GM21423 (cell line): Measurements from ENCODE around the gene FRAT2.
A peak's percentile ranks its signal among the peaks of the same experiment; 100 is the strongest.
"Not testable (repeated sequence)": the region's sequence is repeated elsewhere in the genome, so short reads cannot be mapped to it uniquely, and the experiment has no call there.

Experiments used
- ATAC-seq: cut with Tn5 transposase; IDR thresholded peaks from one replicate; pipeline ENCODE4 v1.9.1; 2021; ENCODE audit warnings: mild to moderate bottlenecking, moderate library complexity; ENCODE audit not compliant: unreplicated experiment

Gene FRAT2

DNA sequence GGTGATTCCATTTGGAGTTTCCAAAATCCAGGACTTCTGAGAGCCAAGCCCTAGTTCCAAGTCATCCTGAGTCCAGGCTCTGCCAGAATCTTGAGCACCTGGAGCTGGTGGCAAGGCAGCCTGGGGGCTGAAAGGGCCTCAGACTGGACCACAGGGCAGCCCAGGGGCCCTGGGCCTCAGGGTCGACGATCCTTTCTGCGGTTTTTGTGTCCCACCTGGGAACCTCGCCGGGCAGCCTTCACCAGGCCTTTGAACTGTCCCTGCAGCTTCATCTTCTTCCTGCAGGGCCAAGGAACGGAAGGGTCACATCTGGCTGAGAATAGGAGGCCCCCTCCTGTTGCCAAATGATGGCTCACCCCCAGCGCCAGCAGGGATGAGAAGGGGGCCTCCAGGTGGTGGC lies 22.4 kb upstream of the FRAT2 start:
- no peak for ATAC-seq

DNA sequence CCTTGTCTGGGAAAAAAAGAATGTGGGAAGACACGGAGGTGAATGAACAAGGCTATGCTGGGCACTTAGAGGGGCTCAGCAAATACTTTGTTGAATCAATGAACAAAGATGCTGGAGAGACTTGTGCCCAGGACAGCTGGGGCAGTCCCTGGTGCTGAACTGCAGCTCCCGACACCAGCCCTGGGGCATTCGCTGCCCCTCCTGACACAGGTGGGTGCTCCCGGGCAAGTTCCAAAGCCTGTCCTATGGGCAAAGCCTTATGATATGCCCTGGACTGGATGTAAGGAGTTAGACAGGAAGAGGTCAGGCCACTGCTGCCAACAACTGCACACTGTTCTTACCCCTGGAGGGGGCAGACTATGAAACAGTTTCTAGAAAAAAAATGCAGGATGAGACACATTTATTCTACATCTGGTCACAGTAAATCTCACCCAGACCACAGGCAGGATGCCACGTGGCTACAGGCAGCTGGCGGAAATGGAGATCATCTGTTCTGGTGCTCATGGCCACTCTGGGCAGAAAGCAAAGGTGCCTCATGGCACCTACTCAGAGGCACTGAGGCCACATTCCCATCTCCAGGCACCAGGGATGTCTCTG lies 21.9 kb upstream of the FRAT2 start:
- no peak for ATAC-seq

DNA sequence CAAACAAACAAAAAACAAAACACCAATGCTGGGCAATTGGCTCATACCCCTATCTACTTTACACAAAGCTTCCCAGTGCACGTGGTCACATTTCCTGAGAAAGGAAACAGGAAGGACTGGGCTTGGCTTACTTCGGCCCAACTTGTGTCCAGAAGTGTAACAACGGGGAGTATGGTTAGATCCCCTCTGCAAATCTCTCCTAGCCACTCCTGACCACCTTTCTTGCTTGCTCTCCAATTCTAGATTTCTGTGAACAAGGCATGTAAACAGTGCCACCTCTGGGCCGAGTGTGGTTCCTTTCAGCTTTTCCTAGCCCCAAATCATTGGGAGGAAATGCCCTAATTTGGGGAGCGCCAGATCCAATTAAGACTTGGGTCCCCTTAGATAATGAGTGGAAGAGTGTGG lies 21.0 kb upstream of the FRAT2 start:
- ATAC-seq = no peak

DNA sequence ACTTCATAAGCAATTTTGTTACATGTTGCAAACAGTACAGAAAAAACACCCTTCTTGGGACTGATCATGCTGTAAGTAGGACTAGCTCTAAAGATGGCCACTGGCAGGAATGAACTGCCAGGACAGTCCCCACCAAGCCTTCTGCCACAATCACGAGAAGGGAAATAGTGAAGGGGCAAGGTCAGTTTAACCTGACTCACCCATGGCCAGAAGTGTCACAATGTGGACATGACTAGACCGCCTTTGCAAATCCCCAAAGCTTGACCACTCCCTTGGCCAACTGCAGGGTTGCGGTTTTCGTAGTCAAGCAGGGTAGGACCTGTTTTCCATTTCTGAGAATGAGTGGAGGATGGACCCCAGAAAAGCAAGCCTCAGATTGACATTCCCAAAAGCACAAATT lies 19.4 kb upstream of the FRAT2 start:
- no peak for ATAC-seq

DNA sequence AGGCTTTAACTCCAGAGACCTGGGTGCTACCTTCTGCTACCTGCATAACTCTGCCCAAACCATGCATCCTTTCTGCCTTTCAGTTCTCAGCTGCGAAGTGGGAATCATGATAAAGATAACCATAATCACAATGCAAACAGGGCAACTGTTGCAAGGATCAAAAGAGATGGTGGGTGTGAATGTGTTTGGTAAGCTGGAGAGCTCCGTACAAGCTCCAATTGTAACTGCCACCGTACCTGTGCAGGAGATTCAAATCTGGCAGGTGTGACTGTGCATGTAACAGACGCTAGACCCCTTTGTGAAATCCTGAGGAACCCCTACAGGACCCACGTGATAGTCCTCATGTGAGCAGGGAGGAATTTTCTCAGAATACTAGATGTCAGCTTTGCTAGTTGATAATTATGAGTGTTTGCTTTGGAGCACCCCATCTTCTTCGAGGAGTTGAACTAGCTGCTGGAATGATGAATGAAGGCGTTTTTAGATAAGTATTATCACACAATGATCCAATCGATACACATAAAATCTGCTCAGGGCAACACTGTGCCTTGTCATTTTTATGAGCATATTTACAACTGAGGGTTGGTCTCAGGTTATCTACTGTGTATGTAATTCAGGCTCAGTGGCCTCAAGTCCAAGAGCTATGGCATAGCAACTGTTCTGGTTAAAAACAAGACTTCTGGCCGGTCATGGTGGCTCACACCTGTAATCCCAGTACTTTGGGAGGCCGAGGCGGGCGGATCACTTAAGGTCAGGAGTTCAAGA lies 15.4 kb upstream of the FRAT2 start:
- no peak for ATAC-seq

DNA sequence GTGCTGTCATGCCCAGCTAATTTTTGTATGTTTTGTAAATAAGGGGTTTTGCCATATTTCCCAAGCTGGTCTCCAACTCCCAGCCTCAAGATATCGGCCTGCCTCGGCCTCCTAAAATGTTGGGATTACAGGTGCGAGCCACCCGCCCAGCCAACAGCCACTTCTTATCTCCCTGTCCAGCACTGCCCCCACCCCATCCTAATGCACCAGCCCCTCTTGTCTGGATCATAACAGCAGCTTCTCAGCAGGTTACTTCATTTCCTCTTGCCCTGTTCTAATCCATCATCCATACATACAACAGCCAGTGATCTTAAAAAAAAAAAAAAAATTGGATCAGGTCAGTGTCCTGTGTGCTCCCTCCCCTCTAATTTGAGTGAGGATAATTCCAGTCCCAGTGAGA lies 12.8 kb upstream of the FRAT2 start:
- no peak for ATAC-seq

DNA sequence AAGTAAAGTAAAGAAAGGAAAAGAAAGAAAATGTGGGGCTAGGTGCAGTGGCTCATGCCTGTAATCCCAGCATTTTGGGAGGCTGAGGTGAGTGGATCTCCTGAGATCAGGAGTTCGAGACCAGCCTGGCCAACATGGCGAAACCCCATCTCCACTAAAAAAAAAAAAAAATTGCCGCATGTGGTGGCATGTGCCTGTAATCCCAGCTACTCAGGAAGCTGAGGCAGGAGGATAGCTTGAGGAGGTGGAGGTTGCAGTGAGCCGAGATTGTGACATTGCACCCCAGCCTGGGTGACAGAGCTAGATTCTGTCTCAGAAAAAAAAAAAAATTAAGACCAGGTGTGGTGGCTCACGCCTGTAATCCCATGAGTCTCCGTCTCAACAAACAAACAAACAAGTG lies 9.1 kb upstream of the FRAT2 start:
- ATAC-seq = not testable (repeated sequence)

DNA sequence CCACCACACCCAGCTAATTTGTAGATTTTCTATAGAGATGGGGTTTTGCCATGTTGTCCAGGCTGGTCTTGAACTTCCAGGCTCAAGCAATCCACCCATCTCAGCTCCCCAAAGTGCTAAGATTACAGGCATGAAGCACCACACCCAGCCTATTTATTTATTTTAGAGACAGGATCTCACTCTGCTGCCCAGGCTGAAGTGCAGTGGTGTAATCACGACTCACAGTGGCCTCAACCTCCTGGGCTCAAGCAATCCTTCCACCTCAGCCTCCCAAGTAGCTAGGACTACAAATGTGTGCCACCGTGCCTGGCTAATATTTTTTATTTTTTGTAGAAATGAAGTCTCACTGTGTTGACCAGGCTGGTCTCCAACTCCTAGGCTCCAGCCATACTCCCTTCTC lies 6.9 kb upstream of the FRAT2 start:
- ATAC-seq = no peak

DNA sequence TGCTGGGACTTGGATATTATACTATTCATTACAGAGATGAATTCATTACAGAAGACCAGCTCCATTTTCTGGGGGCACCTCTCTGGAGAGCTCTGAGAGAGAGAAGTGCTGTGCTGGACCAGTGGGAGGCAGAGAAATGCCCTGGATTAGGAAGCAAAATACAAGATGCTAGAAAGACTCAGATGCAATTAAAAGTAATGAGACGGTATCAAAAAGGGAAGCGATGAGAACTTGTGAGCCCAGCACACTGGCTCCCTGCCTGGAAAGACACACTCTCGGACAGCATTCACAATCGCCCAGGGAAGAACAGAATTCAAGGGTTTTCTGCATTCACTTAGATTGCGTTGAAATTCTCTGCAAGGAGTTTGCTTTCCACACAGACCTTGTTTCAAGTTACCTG lies 3.5 kb upstream of the FRAT2 start:
- ATAC-seq = no peak

DNA sequence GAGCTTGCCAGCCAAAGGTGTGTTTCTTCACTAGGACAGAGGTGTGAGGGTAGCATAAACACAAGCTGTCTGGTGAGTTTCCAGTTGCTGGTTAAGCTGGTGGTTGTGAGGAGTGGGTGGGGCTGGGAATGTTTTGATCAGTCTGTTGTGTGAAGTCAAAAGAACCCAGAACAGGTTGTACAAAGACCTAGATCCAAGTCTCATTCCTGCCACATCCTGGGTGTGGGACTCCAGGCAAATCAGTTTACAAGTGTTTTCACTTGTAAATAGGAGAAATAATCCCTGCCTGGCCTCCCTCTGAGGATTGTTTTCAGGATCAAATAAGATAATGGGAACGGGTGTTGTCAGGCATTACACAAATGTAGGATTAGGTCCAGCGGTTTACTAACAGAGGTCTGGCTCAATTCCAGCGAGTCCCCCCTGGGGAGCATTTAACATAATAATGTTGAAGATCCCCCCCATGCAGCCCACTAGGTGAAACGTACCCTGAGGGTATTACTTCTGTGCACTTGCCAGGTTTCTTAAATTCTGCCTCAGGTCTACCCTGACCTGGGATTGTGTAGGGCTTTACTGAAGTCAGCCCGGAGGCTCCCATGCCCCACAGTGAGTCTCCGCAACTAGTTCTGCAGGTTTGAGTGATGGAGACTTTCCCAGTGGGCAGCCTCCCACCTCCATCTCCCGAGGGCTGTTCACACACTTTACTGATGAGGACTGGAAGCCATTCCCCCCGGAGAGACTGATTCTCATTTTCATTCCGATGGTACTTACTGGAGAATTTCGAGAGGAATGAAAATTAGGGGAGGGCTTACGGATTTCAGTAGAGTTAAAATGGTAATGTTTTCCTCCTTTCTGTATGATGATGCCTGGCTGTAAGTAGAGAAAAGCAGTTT lies 2.7 kb upstream of the FRAT2 start:
- ATAC-seq = no peak

DNA sequence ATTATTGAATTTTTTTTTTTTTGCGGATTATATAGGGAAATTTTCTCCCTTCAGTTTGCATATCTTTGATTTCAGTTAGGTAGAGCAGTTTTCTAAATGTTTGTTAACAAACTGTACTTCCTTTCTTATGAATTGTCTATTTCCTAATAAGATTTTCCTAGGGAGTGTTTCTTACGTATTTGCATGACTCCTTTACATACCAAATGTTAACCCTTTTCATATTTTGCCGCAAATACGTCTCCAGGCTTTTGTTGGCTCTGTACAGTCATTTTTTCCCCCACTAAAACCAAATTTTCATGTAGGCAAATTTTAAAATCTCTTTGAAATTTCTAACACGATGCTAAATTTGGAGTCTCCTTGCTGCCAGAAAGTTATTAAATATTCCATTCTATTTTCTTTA lies 1.9 kb upstream of the FRAT2 start:
- ATAC-seq = no peak

DNA sequence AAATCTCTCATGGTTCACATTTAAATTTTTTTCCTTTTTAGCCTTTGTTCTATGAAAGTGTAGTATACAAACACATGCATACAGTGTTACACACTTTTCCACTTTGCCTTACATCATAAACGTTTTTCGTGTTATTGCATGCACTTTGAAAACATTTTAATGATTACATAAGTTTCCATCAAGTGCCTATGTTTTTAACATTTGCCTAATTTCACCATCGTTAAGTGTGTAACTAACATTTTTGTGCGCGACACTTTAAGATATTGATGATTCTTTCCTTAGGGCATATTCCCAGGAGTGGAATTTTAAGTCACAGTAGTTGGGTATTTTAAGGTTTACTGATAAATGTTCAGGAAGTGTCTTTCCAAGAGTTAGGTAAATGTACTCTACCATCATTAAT lies 1.5 kb upstream of the FRAT2 start:
- no peak for ATAC-seq

DNA sequence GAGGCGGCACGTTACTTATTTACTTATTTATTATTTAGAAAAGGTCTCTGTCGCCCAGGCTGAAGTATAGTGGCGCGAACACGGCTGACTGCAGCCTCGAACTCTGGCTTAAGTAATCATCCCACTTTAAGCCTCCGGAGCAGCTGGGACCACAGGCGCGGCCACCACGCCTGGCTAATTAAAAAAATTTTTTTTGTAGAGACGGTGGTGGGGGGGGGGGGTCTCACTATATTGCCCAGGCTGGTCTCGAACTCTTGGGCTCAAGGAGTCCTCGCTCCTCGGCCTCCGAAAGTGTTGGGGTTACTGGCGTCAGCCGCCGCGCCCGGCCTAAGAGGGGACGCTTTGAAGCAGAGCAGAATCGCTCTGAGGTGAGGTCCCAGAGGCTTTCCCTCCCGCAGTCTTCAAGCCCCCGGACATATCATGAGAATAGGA lies 675 bp upstream of the FRAT2 start:
- no peak for ATAC-seq

DNA sequence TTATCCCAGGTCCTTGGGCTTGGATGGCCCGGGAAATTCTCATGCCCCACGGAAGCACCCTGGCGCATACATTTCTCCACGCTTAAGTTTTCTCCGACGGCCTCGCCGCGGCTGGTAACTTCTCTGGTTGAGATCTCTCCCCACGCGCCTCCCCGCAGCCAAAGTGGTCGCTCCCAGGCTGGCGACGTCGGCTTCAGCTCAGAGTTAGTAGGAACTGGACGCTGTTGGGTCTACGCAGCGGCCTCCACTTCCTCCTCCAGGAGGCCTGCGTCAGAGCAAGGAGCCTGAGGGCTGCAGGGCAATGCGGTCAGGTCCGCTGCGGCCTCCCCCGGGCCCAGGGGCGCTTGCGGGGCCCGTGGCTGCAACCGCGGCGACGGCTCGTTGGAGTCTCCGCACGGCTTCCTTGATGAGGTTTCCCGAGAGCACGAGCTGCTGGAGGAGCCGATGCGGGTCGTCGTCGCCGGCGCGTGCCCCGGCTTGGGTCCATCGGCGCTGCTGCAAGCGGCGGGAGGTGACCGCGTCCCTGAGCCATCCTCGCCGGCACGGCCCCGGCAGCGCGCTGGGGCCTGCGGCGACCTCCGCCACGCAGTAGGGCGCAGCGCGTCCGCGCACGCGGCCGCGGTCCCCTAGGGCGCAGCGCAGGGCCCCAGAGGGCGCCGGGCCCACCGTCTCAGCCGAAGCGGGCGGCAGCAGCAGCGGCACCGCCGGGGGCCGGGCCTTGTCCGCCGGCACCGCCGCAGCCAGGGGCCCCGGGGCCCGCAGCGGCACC lies 744 bp downstream of the FRAT2 start:
- ATAC-seq = peak; percentile 19

DNA sequence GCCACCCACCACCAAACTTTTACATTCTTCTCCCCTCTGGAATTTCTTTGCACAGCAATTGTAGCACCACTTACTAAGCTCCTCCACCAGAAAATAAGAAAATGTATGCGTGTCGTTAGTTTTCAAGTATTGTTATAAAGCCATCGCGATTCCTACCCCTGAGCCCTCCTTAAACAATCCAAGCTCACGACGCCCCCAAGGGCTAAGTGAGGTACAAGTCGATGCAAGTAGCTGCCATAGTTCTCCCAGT lies 1.3 kb downstream of the FRAT2 start:
- no peak for ATAC-seq

DNA sequence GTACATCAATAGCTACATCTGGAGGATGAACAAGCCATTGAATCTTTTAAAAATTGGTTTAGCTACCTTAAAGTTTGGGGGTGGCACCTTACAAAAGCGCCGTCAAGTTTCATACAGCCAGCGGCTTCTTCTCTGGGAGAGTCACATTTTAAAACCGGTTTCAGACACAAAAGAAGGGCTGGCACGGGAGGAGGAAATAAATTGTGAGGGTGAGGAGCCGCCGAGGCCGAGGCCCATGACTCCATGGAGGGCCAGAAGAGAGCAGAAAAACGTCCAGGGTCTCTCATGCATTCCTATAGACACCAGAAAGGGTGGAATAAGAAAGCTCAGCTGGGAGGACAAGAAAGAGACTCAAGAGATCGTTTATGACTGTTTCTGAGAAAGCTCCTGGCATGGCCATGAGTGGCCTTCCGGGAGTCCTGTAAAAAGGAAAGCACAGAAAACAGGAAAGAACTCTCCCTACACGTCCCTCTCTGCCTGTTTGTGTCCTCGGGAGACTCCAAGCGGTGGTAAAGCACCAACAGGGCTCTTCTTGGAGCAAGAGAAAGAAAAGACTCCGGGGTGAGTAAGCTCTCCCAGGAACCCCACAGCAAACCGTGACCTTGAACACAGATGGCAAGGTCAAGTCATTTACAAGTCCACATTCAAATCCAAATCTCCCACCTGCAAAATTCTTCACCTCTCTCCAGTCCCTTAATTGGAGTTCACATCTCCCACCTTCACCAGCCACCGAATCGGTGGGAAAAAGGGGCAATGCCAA lies 1.8 kb downstream of the FRAT2 start:
- ATAC-seq = no peak

DNA sequence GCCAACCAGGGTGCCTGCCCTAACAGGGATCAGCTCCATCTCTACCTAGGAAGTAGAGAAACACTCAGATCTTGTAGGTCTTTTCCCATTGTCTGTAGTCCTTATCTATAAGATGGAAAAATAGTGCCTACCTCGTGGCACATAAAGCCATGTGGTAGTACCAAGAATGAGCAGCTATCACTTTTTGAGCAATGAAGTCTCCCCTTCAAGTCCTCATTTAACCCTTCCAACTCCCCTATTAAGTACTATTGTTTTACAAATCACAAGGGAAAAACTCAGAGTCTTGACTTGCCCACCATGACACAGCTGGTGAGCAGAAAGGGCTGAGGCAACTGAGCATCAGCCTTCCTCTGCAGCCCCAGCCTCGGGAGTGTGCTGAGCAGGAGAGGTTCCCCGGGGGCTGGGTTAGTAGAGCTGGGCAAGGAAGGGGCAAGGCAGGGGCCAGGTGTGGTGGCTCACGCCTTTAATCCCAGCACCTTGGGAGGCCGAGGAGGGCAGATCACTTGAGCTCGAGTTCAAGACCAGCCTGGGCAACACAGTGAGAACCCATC lies 3.3 kb downstream of the FRAT2 start:
- no peak for ATAC-seq

DNA sequence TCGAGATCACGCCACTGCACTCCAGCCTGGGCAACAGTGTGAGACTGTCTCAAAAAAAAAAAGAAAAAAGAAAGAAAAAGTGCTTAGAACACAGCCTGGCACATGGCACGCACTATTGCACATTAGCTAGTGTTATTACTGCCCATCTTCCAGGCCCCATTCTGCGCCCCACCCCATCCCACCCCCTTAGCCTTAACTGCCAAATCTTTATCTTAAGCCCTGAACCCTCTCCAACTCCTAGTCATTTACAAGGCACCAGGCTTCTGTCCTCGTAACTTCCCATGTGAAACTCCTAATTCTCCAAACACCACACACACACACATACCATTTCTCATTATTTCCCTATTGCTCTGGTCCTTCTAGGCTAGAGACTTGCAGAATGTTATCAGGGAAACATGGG lies 4.8 kb downstream of the FRAT2 start:
- no peak for ATAC-seq

DNA sequence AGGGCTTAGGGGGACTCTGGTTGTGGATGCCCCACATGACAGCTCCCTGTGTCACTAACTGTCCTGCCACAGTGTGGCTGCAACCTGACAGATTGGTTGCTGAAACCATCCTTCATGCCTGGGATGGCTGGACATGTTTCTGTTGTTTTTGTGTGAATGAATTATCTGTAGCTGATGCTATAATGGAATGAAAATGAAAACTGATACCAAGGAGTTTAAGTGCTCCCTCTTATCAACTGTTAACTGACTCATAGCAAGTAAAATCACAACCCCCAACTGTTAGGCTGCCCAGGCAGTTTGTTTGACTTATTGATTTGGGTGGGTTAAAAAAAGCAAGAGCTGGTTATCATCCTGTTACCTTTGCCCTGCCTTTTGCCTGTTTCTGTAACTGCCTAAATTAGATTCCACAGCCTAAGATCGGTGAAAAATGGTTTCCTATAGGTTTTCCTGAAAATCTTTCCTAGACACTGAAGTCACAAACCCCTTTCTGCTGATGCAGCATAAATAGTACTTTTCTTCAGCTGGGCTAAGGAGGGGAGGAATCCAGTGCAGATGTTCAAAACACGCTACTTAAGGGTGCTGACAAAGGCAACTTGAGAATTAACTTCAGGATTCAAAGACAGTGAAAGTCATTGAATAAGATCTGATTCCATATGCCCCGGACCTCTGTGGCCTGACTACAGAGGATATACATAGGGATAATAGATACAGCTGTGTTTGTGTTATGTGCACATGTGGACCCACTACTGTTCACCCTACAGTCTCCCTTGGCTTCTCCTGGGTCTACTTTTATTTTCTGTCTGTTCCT lies 5.7 kb downstream of the FRAT2 start:
- ATAC-seq = no peak
